ENCODE results near the gene CPLX3.

The CPLX3 gene

GRCh38 chr15:74820056-74820455, 6.4 kb upstream of the CPLX3 start:
- DNase-seq (ENCODE audit: extremely low read depth, insufficient read length): no peak
- no peak overlapping the region for H3K4me3 ChIP-seq (replicated peaks; ENCODE audit: low read depth, low read length)
- TF ChIP-seq CTCF (IDR thresholded peaks at IDR 0.05; ENCODE audit: insufficient read depth, low read length, poor library complexity, severe bottlenecking): no peak
- no peaks in the 10 kb centered on the region for H3K27me3 ChIP-seq (replicated peaks; ENCODE audit: control insufficient read depth, insufficient read depth, low read length)
- no peaks in the 10 kb centered on the region for H3K36me3 ChIP-seq (ENCODE audit: control insufficient read depth, insufficient read depth, low read length)

- no peaks in the 10 kb centered on the region; the same call in none of the 2 replicates for H3K27me3 ChIP-seq (replicated peaks; ENCODE audit: control insufficient read depth, insufficient read depth, low read length)
- peak; percentile 72 for DNase-seq (ENCODE audit: extremely low read depth, insufficient read length)
- 0 out of 2 replicates have a peak overlapping the region, but pooled peaks have one; percentile 2 for H3K4me3 ChIP-seq (replicated peaks; ENCODE audit: low read depth, low read length)
- TF ChIP-seq CTCF (IDR thresholded peaks at IDR 0.05; ENCODE audit: insufficient read depth, low read length, poor library complexity, severe bottlenecking): peak; percentile 24
- no peaks in the 10 kb centered on the region for H3K36me3 ChIP-seq (ENCODE audit: control insufficient read depth, insufficient read depth, low read length)
These were observed 5.2 kb upstream of the CPLX3 start for GRCh38 chr15:74821091-74821789.

- H3K36me3 ChIP-seq (ENCODE audit: control insufficient read depth, insufficient read depth, low read length): no peaks in the 10 kb centered on the region
- no peak overlapping the region for H3K4me3 ChIP-seq (replicated peaks; ENCODE audit: low read depth, low read length)
- H3K27me3 ChIP-seq (replicated peaks; ENCODE audit: control insufficient read depth, insufficient read depth, low read length): no peaks in the 10 kb centered on the region; the same call in none of the 2 replicates
- no peak for DNase-seq (ENCODE audit: extremely low read depth, insufficient read length)
- no peak for TF ChIP-seq CTCF (IDR thresholded peaks at IDR 0.05; ENCODE audit: insufficient read depth, low read length, poor library complexity, severe bottlenecking)
These were observed 4.7 kb upstream of the CPLX3 start for GRCh38 chr15:74821790-74822158.

GRCh38 chr15:74822233-74822632, 4.2 kb upstream of the CPLX3 start:
- no peak overlapping the region for H3K4me3 ChIP-seq (replicated peaks; ENCODE audit: low read depth, low read length)

GRCh38 chr15:74823324-74823723, 3.1 kb upstream of the CPLX3 start:
- DNase-seq (ENCODE audit: extremely low read depth, insufficient read length): no peak
- H3K4me3 ChIP-seq (replicated peaks; ENCODE audit: low read depth, low read length): no peak overlapping the region
- H3K36me3 ChIP-seq (ENCODE audit: control insufficient read depth, insufficient read depth, low read length): no peaks in the 10 kb centered on the region
- TF ChIP-seq CTCF (IDR thresholded peaks at IDR 0.05; ENCODE audit: insufficient read depth, low read length, poor library complexity, severe bottlenecking): no peak
- H3K27me3 ChIP-seq (replicated peaks; ENCODE audit: control insufficient read depth, insufficient read depth, low read length): no peaks in the 10 kb centered on the region; the same call in none of the 2 replicates

More at GRCh38 chr15:74822233-74822632, 4.2 kb upstream of the CPLX3 start:
- TF ChIP-seq CTCF (IDR thresholded peaks at IDR 0.05; ENCODE audit: insufficient read depth, low read length, poor library complexity, severe bottlenecking): no peak
- Histone ChIP-seq H3K27me3 (replicated peaks; ENCODE audit: control insufficient read depth, insufficient read depth, low read length) (no peaks in the 10 kb centered on the region; the same call in none of the 2 replicates), H3K36me3 (ENCODE audit: control insufficient read depth, insufficient read depth, low read length) (no peaks in the 10 kb centered on the region)
- DNase-seq (ENCODE audit: extremely low read depth, insufficient read length): no peak

Data from GM06990 (cell line).